ENCODE data around the gene CELSR1.

GRCh38 chr22:46569848-46570695, 32.7 kb upstream of the CELSR1 start:
- no peak for TF ChIP-seq CTCF (IDR thresholded peaks at IDR 0.05; ENCODE audit: low read length)
- no peak for TF ChIP-seq EZH2phosphoT487 (IDR thresholded peaks at IDR 0.05; ENCODE audit: low read length)
- TF ChIP-seq EZH2 (optimal IDR thresholded peaks at IDR 0.05; ENCODE audit: low read depth, low read length): no peak
